Liver (tissue), 3 donors: ENCODE data around the gene COX15.
"Not testable (repeated sequence)": the region's sequence is repeated elsewhere in the genome, so short reads cannot be mapped to it uniquely, and the experiment has no call there.

Source experiments
- CTCF ChIP-seq: fragments of 150-350 bp; IDR thresholded peaks from 2 replicates; pipeline ENCODE4 v1.5.1; 2017; ENCODE audit warnings: improper control_type of control experiment, low read depth, low read length; ENCODE audit not compliant: missing input control
- JUND ChIP-seq, 2 donors: IDR thresholded peaks; 2 replicates each; pipeline ENCODE4 v1.6.1; 2016; ENCODE audit warnings: antibody characterized with exemption in 2 of 2
- MAX ChIP-seq: IDR thresholded peaks from 2 replicates; pipeline ENCODE4 v1.6.1; 2016; ENCODE audit warnings: antibody characterized with exemption
- RAD21 ChIP-seq, 2 donors: IDR thresholded peaks; 2 replicates each; pipeline ENCODE4 v1.6.1; 2016; ENCODE audit warnings: antibody characterized with exemption in 2 of 2, mild to moderate bottlenecking in 2 of 2
- SP1 ChIP-seq: IDR thresholded peaks from 2 replicates; pipeline ENCODE4 v1.6.1; 2018; ENCODE audit warnings: antibody characterized with exemption, mild to moderate bottlenecking
- TAF1 ChIP-seq: conservative IDR thresholded peaks from 2 replicates; pipeline ENCODE4 v1.6.1; 2016; ENCODE audit warnings: antibody characterized with exemption, mild to moderate bottlenecking
- donor health status: healthy.
- donor health status: healthy.

GRCh38 chr10:99734111-99734510 lies 2.2 kb upstream of the COX15 start:
- TF ChIP-seq CTCF; RAD21 (IDR thresholded peaks at IDR 0.05); JUND (IDR thresholded peaks at IDR 0.05); SP1; MAX; TAF1: not testable (repeated sequence)
